DOHH2 (cell line): ENCODE data around the gene CDK18.

Experiments
- CTCF ChIP-seq: fragments of 200-600 bp; sonication (generic); IDR thresholded peaks from one replicate; pipeline ENCODE4 v1.5.1; 2014; ENCODE audit warnings: antibody characterized with exemption, mild to moderate bottlenecking, low read depth, low read length; ENCODE audit not compliant: poor library complexity, severe bottlenecking
- EZH2phosphoT487 ChIP-seq: fragments of 200-600 bp; sonication (generic); IDR thresholded peaks from 2 replicates; pipeline ENCODE4 v1.6.1; 2017; ENCODE audit warnings: borderline replicate concordance, mild to moderate bottlenecking, antibody characterized with exemption, low read length, moderate library complexity, mixed read lengths

DNA sequence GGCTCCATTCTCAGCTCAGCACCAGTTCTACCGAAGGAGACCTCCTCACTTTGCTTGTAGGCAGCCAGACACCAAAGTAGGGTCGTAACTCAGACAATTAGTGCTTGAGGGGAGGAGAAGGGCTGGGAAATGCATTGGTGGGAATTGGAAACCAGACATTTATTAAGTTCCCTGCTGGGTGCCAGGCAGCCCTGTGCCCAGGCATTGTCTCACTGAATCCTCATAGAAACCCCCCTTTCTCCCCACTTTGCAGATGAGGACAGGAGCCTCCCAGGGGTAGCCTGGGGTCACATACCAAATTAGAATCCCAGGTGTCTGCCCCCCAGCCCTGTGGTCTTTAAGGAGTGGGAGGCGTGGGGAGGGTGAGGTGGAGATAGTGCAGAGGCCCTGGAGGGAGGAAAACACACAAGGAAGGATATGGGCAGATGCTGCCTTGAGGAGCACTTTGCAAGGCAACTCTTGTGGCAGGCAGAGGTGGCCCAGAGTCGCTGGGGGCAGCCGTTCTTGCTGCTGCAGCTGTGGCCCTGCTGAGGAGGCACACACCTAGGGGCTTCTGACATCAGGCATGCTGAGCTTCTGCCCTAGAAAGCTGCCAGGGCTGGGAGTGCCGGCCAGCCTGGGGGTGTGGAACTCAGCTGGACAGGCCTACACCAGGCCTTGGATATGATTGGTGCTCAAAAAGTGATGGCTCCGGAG is 29.4 kb downstream of the CDK18 start:
- TF ChIP-seq CTCF (no peak), EZH2phosphoT487 (no peak)
